ENCODE results near the gene SLC15A4. TPM values are rescaled to one million over a fixed set of nuclear protein-coding genes. Genes with fewer than 3 reads are reported as not detected.
"Not testable (repeated sequence)": the region's sequence is repeated elsewhere in the genome, so short reads cannot be mapped to it uniquely, and the experiment has no call there.

Gene SLC15A4
- total RNA-seq, 6 experiments from 2014 or later: 20.2 to 26.4 (median 23.1) TPM

- Mint-ChIP-seq H3K9me3 (peaks cover 6% of the 10 kb centered on the region; the same call in 1 of the 2 replicates), H3K27me3 (ENCODE audit: insufficient read depth) (peaks cover 1% of the 10 kb centered on the region), H3K4me3 (no peak overlapping the region), H3K4me1 (ENCODE audit: low read depth) (no peaks in the 10 kb centered on the region), H3K27ac (no peak overlapping the region), H3K36me3 (ENCODE audit: low read depth) (no peaks in the 10 kb centered on the region)
- no peak for DNase-seq
- no peak for TF ChIP-seq CTCF (IDR thresholded peaks at IDR 0.05)
Measured at GRCh38 chr12:128842579-128842978, 18.8 kb upstream of the SLC15A4 start.

GRCh38 chr12:128840862-128841468 lies 17.2 kb upstream of the SLC15A4 start:
- Mint-ChIP-seq H3K9me3 (peaks cover 6% of the 10 kb centered on the region; the same call in 1 of the 2 replicates), H3K27me3 (ENCODE audit: insufficient read depth) (peaks cover 1% of the 10 kb centered on the region), H3K4me3 (no peak overlapping the region), H3K4me1 (ENCODE audit: low read depth) (no peaks in the 10 kb centered on the region), H3K36me3 (ENCODE audit: low read depth) (no peaks in the 10 kb centered on the region), H3K27ac (no peak overlapping the region)
- no peak for DNase-seq
- TF ChIP-seq CTCF (IDR thresholded peaks at IDR 0.05): no peak

GRCh38 chr12:128839885-128840284 lies 16.1 kb upstream of the SLC15A4 start:
- not testable (repeated sequence) for H3K36me3 Mint-ChIP-seq (ENCODE audit: low read depth); DNase-seq; H3K27me3 Mint-ChIP-seq (ENCODE audit: insufficient read depth); H3K4me1 Mint-ChIP-seq (ENCODE audit: low read depth); H3K4me3 Mint-ChIP-seq; H3K27ac Mint-ChIP-seq; H3K9me3 Mint-ChIP-seq

GRCh38 chr12:128833418-128833817 lies 9.7 kb upstream of the SLC15A4 start:
- Mint-ChIP-seq H3K9me3 (no peaks in the 10 kb centered on the region), H3K4me1 (ENCODE audit: low read depth) (no peaks in the 10 kb centered on the region), H3K27ac (no peak overlapping the region), H3K4me3 (no peak overlapping the region), H3K27me3 (ENCODE audit: insufficient read depth) (no peaks in the 10 kb centered on the region; the same call in 1 of the 2 replicates), H3K36me3 (ENCODE audit: low read depth) (no peaks in the 10 kb centered on the region)
- TF ChIP-seq CTCF (IDR thresholded peaks at IDR 0.05): no peak
- no peak for DNase-seq

GRCh38 chr12:128830505-128830893 lies 6.7 kb upstream of the SLC15A4 start:
- Mint-ChIP-seq H3K4me3 (no peak overlapping the region), H3K27me3 (ENCODE audit: insufficient read depth) (peaks cover under 1% of the 10 kb centered on the region; the same call in 1 of the 2 replicates)
- TF ChIP-seq CTCF (IDR thresholded peaks at IDR 0.05): no peak

GRCh38 chr12:128829861-128830504 lies 6.2 kb upstream of the SLC15A4 start:
- TF ChIP-seq CTCF (IDR thresholded peaks at IDR 0.05): no peak
- H3K27ac Mint-ChIP-seq: no peak overlapping the region
- DNase-seq: no peak

More at GRCh38 chr12:128830505-128830893, 6.7 kb upstream of the SLC15A4 start:
- Mint-ChIP-seq H3K27ac (no peak overlapping the region), H3K36me3 (ENCODE audit: low read depth) (no peaks in the 10 kb centered on the region), H3K9me3 (no peaks in the 10 kb centered on the region), H3K4me1 (ENCODE audit: low read depth) (no peaks in the 10 kb centered on the region)
- DNase-seq: no peak

More at GRCh38 chr12:128829861-128830504, 6.2 kb upstream of the SLC15A4 start:
- Mint-ChIP-seq H3K4me3 (no peak overlapping the region), H3K4me1 (ENCODE audit: low read depth) (no peaks in the 10 kb centered on the region), H3K27me3 (ENCODE audit: insufficient read depth) (peaks cover 3% of the 10 kb centered on the region; the same call in 1 of the 2 replicates), H3K36me3 (ENCODE audit: low read depth) (no peaks in the 10 kb centered on the region), H3K9me3 (no peaks in the 10 kb centered on the region)

Data from HFFc6 (cell line).